ENCODE measurements around the gene YTHDF1.

- TF ChIP-seq CTCF (IDR thresholded peaks at IDR 0.05; ENCODE audit: low read depth, low read length): no peak
- TF ChIP-seq EZH2phosphoT487 (IDR thresholded peaks at IDR 0.05; ENCODE audit: low read depth): no peak
Observed at GRCh38 chr20:63178446-63178820, 37.5 kb downstream of the YTHDF1 start.

Data from OCI-LY3 (cell line).